HUES48 (cell line): ENCODE data around the gene METTL1.

Experiments
- H3K27ac ChIP-seq: one replicate; pipeline ENCODE4 v1.7.0; 2013; ENCODE audit warnings: low read depth, low read length, inconsistent platforms
- H3K27me3 ChIP-seq: 2 replicates; pipeline ENCODE4 v1.6.1; 2013; ENCODE audit warnings: mild to moderate bottlenecking, low read length; ENCODE audit not compliant: control insufficient read depth, insufficient read depth
- H3K36me3 ChIP-seq: 2 replicates; pipeline ENCODE4 v1.6.1; 2013; ENCODE audit warnings: low read length; ENCODE audit not compliant: control insufficient read depth, insufficient read depth
- H3K4me1 ChIP-seq: 2 replicates; pipeline ENCODE4 v1.6.1; 2013; ENCODE audit warnings: mild to moderate bottlenecking, low read length; ENCODE audit not compliant: control insufficient read depth, insufficient read depth
- H3K4me3 ChIP-seq: 2 replicates; pipeline ENCODE4 v1.5.1; 2013; ENCODE audit warnings: mild to moderate bottlenecking, low read depth, low read length
- H3K9ac ChIP-seq: 2 replicates; pipeline ENCODE4 v1.6.1; 2013; ENCODE audit warnings: mild to moderate bottlenecking, low read depth, low read length, moderate library complexity
- H3K9me3 ChIP-seq: 2 replicates; pipeline ENCODE4 v1.6.1; 2013; ENCODE audit warnings: low read length; ENCODE audit not compliant: control insufficient read depth, insufficient read depth

The METTL1 gene

GRCh38 chr12:57741844-57742738 is 29.8 kb downstream of the METTL1 start:
- Histone ChIP-seq H3K9ac (no peak overlapping the region), H3K4me3 (no peak overlapping the region), H3K4me1 (peaks cover 8% of the 10 kb centered on the region; the same call in 1 of the 2 replicates), H3K9me3 (no peaks in the 10 kb centered on the region), H3K36me3 (peaks cover 11% of the 10 kb centered on the region), H3K27ac (no peak overlapping the region), H3K27me3 (peaks cover 56% of the 10 kb centered on the region)

DNA sequence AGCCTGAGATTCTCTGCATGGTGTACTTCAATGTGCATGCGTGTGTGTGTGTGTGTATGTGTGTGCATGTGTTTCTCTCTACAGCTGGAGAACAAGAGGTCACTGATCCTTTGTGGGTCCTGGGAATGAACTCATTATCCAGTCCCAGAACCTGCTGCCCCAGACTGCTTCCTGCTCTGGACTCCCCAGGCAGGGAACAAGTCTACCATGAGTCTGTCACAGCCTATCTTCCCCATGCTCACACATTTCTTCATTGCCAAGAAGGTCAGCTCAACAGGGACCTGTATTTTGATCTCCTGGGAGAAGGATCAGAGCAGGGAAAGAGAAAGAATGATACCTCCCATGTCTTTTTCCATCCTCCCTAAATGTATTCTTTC is 30.5 kb downstream of the METTL1 start:
- H3K27ac ChIP-seq, result no peak overlapping the region
- H3K4me1 ChIP-seq, result peaks cover 13% of the 10 kb centered on the region
- peaks cover 62% of the 10 kb centered on the region for H3K27me3 ChIP-seq
- no peak overlapping the region for H3K9ac ChIP-seq
- no peaks in the 10 kb centered on the region for H3K9me3 ChIP-seq
- H3K4me3 ChIP-seq, result no peak overlapping the region
- peaks cover 4% of the 10 kb centered on the region for H3K36me3 ChIP-seq

- Histone ChIP-seq H3K36me3 (no peaks in the 10 kb centered on the region), H3K4me3 (no peak overlapping the region), H3K4me1 (peaks cover 13% of the 10 kb centered on the region), H3K9ac (no peak overlapping the region), H3K27me3 (peaks cover 68% of the 10 kb centered on the region), H3K9me3 (no peaks in the 10 kb centered on the region), H3K27ac (no peak overlapping the region)
Measured at GRCh38 chr12:57740656-57741412, 31.1 kb downstream of the METTL1 start.

DNA sequence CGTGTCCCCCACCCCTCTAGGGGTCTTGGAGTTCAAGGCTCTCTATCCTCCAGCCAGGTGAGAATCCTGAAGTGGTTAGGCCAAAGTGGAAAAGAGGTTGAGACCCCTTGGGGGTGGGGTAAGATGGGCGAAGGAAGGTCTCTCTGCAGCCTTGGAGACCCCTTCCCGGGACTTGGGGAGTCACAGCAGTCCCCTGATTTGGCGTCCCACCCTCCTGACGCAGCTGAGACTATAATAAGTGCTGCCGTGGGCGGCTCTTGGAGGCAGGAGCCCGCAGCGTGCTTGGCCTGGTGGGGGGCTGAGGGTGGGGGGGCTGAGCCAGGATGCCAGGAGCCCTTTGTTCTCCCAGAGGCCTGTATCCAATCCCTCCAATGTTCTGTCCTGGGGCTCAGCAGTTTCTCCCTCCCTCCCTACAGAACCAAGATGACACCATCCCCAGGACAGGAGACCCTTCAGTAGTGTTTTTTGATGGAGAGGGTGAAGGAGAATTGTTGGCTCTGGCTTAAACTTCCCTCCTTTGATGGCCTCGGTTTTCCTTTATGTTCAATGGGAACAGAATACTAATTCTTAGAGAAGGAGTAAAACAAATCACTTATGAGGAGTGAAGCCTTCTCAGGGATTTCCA is 31.9 kb downstream of the METTL1 start:
- H3K36me3 ChIP-seq, result no peaks in the 10 kb centered on the region
- H3K9ac ChIP-seq, result no peak overlapping the region
- no peak overlapping the region for H3K4me3 ChIP-seq
- H3K27ac ChIP-seq, result no peak overlapping the region
- peaks cover 17% of the 10 kb centered on the region for H3K4me1 ChIP-seq
- peaks cover 76% of the 10 kb centered on the region for H3K27me3 ChIP-seq
- H3K9me3 ChIP-seq, result no peaks in the 10 kb centered on the region

- peaks cover 83% of the 10 kb centered on the region for H3K27me3 ChIP-seq
- peaks cover 17% of the 10 kb centered on the region for H3K4me1 ChIP-seq
- no peak overlapping the region for H3K9ac ChIP-seq
- H3K36me3 ChIP-seq, result no peaks in the 10 kb centered on the region
- H3K4me3 ChIP-seq, result no peak overlapping the region
- H3K27ac ChIP-seq, result no peak overlapping the region
- H3K9me3 ChIP-seq, result no peaks in the 10 kb centered on the region
Measured at GRCh38 chr12:57739387-57739786, 32.5 kb downstream of the METTL1 start.

DNA sequence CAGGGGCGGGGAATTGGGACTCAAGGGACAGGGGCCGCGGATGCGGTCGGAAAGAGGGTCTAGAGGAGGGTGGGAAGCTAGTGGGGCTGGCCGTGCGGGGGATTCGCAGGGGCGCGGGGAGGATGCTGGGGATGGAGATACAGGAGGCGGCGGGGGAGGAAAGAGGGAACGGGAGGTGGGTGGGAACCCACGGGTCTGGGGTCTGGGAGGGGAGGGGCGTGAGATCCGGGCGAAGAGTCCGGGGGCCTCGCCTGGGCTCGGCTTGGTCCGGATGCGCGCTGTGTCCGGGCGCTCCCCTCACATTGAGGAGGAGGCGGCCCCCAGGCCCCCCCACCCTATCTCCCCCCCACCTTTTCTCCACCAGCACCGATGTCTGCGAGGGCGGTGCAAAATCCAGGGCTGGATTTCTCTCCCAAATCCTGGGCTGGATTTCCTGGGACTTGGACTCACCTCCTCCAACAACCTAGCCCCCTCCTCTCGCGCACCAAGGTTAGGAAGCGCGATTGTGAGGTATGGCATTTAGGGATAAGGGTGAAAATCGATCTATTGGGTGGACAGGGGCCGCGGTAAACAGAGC is 33.2 kb downstream of the METTL1 start, which contains the start of gene AGAP2:
Gene AGAP2, minus strand, starts transcription at position 82 of the 577 bp plus-strand sequence. CDS start 496 bp downstream, outside the sequence.
- Histone ChIP-seq H3K4me3 (peak within 1 kb of the TSS; percentile 54), H3K27me3 (peaks cover 89% of the 10 kb centered on the region), H3K36me3 (no peaks in the 10 kb centered on the region)

GRCh38 chr12:57737467-57738460 is 34.1 kb downstream of the METTL1 start:
- Histone ChIP-seq H3K27ac (no peak overlapping the region), H3K4me1 (peaks cover 17% of the 10 kb centered on the region), H3K9ac (no peak overlapping the region), H3K27me3 (peaks cover 98% of the 10 kb centered on the region), H3K9me3 (no peaks in the 10 kb centered on the region), H3K36me3 (no peaks in the 10 kb centered on the region), H3K4me3 (peak overlapping the region; percentile 47)

More for the DNA sequence above, 33.2 kb downstream of the METTL1 start, which contains the start of gene AGAP2:
- Histone ChIP-seq H3K4me1 (peaks cover 17% of the 10 kb centered on the region), H3K27ac (no peak within 1 kb of the TSS), H3K9ac (no peak within 1 kb of the TSS), H3K9me3 (no peaks in the 10 kb centered on the region)

GRCh38 chr12:57736741-57737466 is 35.0 kb downstream of the METTL1 start:
- Histone ChIP-seq H3K27ac (no peak overlapping the region), H3K27me3 (peaks cover 99% of the 10 kb centered on the region), H3K9me3 (no peaks in the 10 kb centered on the region), H3K4me1 (peaks cover 17% of the 10 kb centered on the region), H3K4me3 (peak overlapping the region; percentile 47; the same call in 1 of the 2 replicates), H3K9ac (no peak overlapping the region), H3K36me3 (no peaks in the 10 kb centered on the region)

GRCh38 chr12:57735952-57736740 is 35.8 kb downstream of the METTL1 start:
- H3K9me3 ChIP-seq, result no peaks in the 10 kb centered on the region
- H3K9ac ChIP-seq, result no peak overlapping the region
- H3K4me1 ChIP-seq, result peaks cover 17% of the 10 kb centered on the region
- peaks cover 99% of the 10 kb centered on the region for H3K27me3 ChIP-seq
- peak overlapping the region; percentile 47 for H3K4me3 ChIP-seq
- no peak overlapping the region for H3K27ac ChIP-seq
- no peaks in the 10 kb centered on the region for H3K36me3 ChIP-seq
